ENCODE measurements around the gene CELA2B.
"Not testable (repeated sequence)": the region's sequence is repeated elsewhere in the genome, so short reads cannot be mapped to it uniquely, and the experiment has no call there.

Gene CELA2B

DNA sequence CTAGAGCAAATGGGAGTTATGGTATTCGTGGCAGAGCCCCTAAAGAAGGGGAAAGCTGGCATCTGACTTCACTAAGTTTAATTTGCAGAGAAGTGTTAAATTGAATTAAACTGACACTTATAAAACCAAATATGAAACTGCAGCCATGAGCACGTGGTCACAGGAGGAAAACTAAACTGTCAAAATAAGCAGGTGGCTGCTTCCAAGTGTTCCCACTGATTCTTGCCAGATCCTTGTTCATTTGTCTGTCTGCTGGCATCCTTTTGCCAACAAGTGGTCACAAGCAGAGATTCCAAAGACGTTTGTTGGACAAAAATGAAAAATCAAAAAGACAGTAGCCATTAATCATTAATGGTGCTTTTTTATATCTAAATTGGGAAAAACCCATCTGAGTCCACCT is 6.5 kb upstream of the CELA2B start:
- DNase-seq (ENCODE audit: low spot score) = no peak

DNA sequence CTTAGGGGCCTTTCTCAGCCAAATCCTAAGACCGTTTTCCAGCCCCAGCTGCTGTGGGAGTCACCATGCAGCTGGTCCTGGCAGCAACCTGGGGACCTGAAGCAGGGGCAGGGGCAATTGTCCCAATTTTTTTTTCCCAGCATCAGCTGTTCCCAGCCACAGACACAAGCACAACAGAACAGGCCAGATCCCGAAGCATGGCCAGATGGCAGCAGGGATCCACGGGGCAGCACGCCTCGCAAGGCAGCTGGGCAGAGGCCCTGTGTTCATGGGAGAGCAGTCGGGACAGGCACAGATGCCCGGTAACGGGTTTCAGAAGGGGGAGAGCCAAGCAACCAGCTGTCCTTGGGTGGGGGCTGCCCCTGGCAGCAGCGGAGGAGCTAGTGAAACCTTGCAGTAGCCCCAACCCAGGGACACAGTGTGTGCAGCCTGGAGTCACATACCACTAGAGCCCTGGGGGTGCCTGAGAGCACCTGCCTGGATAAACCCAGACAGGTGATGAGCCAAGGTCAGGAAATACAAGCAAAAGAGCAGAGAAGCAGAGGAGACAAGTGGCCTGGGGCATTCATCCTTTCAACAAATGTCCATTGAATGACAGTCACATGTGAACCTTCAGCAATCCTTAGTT is 6.0 kb upstream of the CELA2B start:
- DNase-seq (ENCODE audit: low spot score) = not testable (repeated sequence)

- DNase-seq (ENCODE audit: low spot score) = not testable (repeated sequence)
These were observed 4.8 kb upstream of the CELA2B start for GRCh38 chr1:15471067-15471466.

GRCh38 chr1:15471723-15472122 is 4.2 kb upstream of the CELA2B start:
- not testable (repeated sequence) for DNase-seq (ENCODE audit: low spot score)

DNA sequence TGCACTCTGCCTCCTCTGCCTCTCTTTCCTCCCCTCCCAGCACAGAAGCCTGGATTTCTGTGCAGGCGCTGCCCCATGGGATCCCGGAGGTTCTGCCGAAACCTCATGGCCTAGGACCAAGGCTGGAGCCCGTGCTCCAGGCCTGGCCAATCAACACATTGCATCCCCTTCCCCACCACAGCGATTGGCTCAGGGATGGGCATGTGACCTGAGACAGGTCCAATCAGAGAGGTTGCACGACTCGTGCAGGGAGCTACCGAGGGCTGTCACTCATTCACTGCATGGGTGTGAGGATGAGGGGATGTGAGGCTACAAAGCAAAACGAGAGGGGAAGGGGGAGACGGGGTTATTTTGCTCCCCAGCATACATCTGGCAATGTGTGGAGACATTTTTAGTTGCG is 3.3 kb upstream of the CELA2B start:
- DNase-seq (ENCODE audit: low spot score) = no peak

GRCh38 chr1:15476927-15477326 is 1.0 kb downstream of the CELA2B start:
- DNase-seq (ENCODE audit: low spot score) = no peak

- DNase-seq (ENCODE audit: low spot score) = no peak
These were observed 1.8 kb downstream of the CELA2B start for GRCh38 chr1:15477646-15478212.

- no peak for DNase-seq (ENCODE audit: low spot score)
These were observed 3.9 kb downstream of the CELA2B start for GRCh38 chr1:15479654-15480347.

- not testable (repeated sequence) for DNase-seq (ENCODE audit: low spot score)
These were observed 6.6 kb downstream of the CELA2B start for GRCh38 chr1:15482455-15482854.

DNA sequence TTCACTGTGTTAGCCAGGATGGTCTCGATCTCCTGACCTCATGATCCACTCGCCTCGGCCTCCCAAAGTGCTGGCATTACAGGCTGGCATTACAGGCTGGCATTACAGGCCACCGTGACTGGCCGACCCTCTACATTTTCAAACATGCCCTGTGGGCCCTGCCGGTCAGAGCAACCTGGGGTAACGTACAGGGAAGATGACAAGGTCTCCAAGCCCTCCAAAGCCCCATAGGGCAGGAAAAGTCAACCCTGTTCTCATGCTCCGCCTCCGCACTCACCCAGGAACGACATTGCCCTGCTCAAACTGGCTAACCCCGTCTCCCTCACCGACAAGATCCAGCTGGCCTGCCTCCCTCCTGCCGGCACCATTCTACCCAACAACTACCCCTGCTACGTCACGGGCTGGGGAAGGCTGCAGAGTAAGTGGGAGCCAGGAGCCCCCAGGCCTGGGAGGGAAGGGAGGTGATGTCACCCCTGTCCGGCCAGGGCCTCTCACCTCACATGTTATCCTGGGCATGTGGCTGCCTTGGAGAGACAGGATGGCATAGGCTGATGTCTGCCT is 7.2 kb downstream of the CELA2B start:
- not testable (repeated sequence) for DNase-seq (ENCODE audit: low spot score)

DNA sequence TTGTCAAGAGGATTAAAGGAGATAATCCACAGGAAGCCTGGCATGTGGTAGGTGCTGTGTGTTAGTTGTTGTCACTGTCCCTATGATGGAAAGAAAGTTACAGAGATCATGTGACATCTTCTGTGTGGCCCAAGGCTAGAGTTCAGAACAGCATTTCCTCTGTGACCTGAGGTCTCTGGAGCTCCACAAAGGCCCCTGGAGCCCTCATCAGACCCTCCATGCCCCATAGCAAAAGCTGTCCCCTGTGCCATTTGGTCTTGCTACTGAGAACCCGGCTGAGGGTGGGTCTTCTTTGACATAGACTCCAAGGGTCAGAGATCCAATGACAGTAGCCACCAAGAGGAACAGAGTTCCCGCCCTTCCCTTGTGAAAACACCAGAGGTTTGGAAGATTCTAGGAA is 8.1 kb downstream of the CELA2B start:
- no peak for DNase-seq (ENCODE audit: low spot score)

DNA sequence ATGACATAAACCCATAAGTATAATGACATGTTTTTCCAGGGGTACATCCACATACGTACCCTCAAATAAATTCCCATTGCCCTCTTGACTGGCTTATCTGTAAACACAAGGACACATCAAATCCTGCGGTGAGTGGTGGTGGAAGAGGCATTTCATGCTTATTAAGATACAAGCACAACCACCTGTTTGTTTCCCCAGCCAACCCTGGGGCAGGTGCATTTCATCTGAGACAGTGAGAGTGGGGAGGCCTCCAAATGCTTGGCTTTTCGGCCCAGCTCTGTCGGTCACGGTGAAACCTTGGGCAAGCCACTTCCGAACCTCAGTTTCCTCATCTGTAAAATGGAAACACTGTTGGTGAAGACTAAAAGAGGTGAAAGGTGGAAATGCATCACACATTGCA is 8.5 kb downstream of the CELA2B start:
- not testable (repeated sequence) for DNase-seq (ENCODE audit: low spot score)

GRCh38 chr1:15485636-15486035 is 9.7 kb downstream of the CELA2B start:
- DNase-seq (ENCODE audit: low spot score) = no peak

- DNase-seq (ENCODE audit: low spot score) = not testable (repeated sequence)
These were observed 11.1 kb downstream of the CELA2B start for GRCh38 chr1:15486844-15487610.

- no peak for DNase-seq (ENCODE audit: low spot score)
These were observed 12.5 kb downstream of the CELA2B start for GRCh38 chr1:15488371-15488770.

DNA sequence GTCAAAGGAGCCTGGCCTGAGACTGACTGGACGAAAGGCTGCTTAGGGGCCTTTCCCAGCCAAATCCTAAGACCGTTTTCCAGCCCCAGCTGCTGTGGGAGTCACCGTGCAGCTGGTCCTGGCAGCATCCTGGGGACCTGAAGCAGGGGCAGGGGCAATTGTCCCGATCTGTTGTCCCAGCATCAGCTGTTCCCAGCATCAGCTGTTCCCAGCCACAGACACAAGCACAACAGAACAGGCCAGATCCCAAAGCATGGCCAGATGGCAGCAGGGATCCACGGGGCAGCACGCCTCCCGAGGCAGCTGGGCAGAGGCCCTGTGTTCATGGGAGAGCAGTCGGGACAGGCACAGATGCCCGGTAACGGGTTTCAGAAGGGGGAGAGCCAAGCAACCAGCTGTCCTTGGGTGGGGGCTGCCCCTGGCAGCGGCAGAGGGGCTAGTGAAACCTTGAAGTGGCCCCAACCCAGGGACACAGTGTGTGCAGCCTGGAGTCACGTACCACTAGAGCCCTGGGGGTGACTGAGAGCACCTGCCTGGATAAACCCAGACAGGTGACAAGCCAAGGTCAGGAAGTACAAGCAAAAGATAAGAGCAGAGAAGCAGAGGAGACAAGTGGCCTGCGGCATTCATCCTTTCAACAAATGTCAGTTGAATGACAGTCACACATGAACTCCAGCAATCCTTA is 13.3 kb downstream of the CELA2B start:
- no peak for DNase-seq (ENCODE audit: low spot score)

GRCh38 chr1:15491010-15491409 is 15.1 kb downstream of the CELA2B start:
- DNase-seq (ENCODE audit: low spot score) = not testable (repeated sequence)

DNA sequence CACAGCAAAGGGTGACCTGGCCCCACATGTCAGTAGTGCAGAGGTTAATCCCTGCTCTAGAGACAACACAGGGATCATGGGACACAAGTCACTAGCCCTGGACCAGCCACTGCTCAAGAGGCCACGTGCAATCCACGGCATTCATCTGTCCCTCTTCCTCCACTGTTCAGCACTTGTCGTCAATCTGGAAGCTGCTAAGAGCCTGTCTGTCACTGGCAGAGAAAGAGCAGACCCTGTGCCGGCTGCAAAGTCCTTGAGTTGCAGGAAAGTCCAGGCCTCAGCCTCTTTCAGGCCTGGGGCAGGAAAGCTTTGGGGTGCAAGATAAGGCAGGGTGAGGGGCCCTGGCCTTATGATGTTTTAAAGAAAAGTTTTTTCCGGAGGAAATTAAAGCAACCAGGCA is 16.7 kb downstream of the CELA2B start:
- no peak for DNase-seq (ENCODE audit: low spot score)

- DNase-seq (ENCODE audit: low spot score) = no peak
These were observed 18.0 kb downstream of the CELA2B start for GRCh38 chr1:15493869-15494390.

DNA sequence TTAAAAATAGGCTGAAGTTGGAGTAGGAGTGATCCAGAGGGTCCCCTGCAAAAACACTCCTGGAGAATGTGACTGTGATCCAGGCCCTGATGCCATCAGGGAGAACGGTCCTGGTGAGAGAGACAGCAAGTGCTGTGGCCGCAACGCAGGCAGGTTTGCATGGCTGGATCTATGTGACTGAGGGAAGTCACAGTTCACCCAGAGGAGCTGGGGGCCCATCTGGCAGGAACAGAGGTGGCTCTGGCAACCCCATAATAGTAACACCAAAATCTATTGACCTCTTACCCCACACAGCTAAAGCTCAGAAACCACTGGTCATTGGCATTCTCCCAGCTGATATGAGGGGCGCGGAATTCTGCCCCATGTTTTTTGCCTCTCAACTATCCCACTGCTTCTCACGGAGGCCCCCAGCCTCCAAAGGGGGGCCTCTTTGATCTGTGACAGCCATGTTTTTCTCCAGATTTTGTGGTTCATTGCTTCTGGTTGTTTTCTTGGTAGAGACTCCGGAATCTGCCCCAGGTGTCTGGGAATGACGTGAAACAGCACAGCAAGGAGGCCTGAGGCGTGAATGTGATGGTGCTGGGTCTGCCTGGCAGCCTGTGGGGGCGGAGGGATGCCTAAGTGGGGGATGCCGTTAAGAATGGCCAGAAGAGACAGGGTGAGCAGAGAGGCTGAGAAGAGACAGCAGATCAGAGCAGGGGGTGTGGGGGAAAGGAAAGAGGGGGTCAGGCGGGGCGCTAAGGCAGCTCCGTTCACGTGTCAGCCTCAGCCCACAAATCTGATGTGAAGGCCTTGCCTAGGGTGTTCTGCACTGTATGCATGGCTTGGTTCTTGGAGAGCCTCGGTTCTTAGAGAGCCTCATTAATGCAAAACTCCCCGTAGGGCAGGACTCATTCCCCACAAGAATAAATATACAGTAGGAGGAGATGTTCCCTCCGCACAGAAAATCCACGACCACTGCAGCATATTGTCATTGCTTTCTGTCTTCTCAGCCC is 24.6 kb downstream of the CELA2B start:
- DNase-seq (ENCODE audit: low spot score) = no peak
